SK-N-SH (cell line): ENCODE results near the gene C18orf54. TPM values are rescaled to one million over a fixed set of nuclear protein-coding genes. Genes with fewer than 3 reads are reported as not detected.
"Not testable (repeated sequence)": the region's sequence is repeated elsewhere in the genome, so short reads cannot be mapped to it uniquely, and the experiment has no call there.

ENCODE experiments used
- CTCF ChIA-PET: fragments of 300-600, 350-600 bp; formaldehyde crosslinking; extraction: SDS; loops from one replicate; lab custom pipeline; 2021; lab: Yijun Ruan, JAX
- POLR2A ChIA-PET: fragments of 350-600 bp; sonication (Branson Sonifier 250); formaldehyde crosslinking; extraction: SDS; loops from one replicate; lab custom pipeline; 2020; ENCODE audit warnings: antibody characterized with exemption, inconsistent platforms; lab: Yijun Ruan, JAX
- DNase-seq: peaks from one replicate; pipeline ENCODE4 v3.0.0; 2012
- H2AFZ ChIP-seq: fragments of 200-600 bp; sonication (generic); 2 replicates; pipeline ENCODE4 v1.8.1; 2016; ENCODE audit warnings: antibody characterized with exemption, mild to moderate bottlenecking, low read depth
- H3F3A ChIP-seq: fragments of 200-600 bp; sonication (generic); replicated peaks from 2 replicates; pipeline ENCODE3; 2016; ENCODE audit warnings: antibody characterized with exemption, mild to moderate bottlenecking; ENCODE audit not compliant: insufficient read depth
- H3K27ac ChIP-seq, 2 experiments: fragments of 200-500 bp in 1 of 2; fragments of 200-600 bp in 1 of 2; sonication (Bioruptor generic) in 1 of 2; sonication (generic), shearing (Covaris generic) in 1 of 2; 2 replicates each; pipeline versions ENCODE4 v1.5.1 to v1.6.1; 2014 to 2016; ENCODE audit warnings: low read depth in 2 of 2, inconsistent platforms in 1 of 2, low read length in 1 of 2, mild to moderate bottlenecking in 1 of 2, mixed read lengths in 1 of 2
- H3K27me3 ChIP-seq: fragments of 200-600 bp; sonication (generic), shearing (Covaris generic); 2 replicates; pipeline ENCODE4 v1.6.1; 2016; ENCODE audit warnings: mixed run types; ENCODE audit not compliant: insufficient read depth
- H3K36me3 ChIP-seq, 2 experiments: fragments of 200-500 bp in 1 of 2; fragments of 200-600 bp in 1 of 2; sonication (Bioruptor generic) in 1 of 2; sonication (generic) in 1 of 2; replicated peaks in 1 of 2; 2 replicates each; pipeline versions ENCODE3 to v1.5.1; 2014 to 2016; ENCODE audit warnings: low read length in 1 of 2, mild to moderate bottlenecking in 1 of 2; ENCODE audit not compliant: insufficient read depth in 2 of 2, control insufficient read depth in 1 of 2
- H3K4me1 ChIP-seq, 2 experiments: fragments of 200-500 bp in 1 of 2; fragments of 200-600 bp in 1 of 2; sonication (Bioruptor generic) in 1 of 2; sonication (generic), shearing (Covaris generic) in 1 of 2; 2 replicates each; pipeline versions ENCODE4 v1.5.1 to v1.6.1; 2014 to 2016; ENCODE audit warnings: low read depth in 1 of 2, low read length in 1 of 2, mixed run types in 1 of 2; ENCODE audit not compliant: insufficient read depth in 2 of 2, control insufficient read depth in 1 of 2
- H3K4me2 ChIP-seq: fragments of 200-600 bp; sonication (generic), shearing (Covaris generic); 2 replicates; pipeline ENCODE4 v1.6.1; 2017; ENCODE audit warnings: mixed run types
- H3K4me3 ChIP-seq, 2 experiments: fragments of 200-500 bp in 1 of 2; fragments of 200-600 bp in 1 of 2; sonication (Bioruptor generic) in 1 of 2; sonication (generic), shearing (Covaris generic) in 1 of 2; 2 replicates each; pipeline versions ENCODE4 v1.5.1 to v1.8.1; 2014 to 2016; ENCODE audit warnings: low read depth in 2 of 2, inconsistent platforms in 1 of 2, low read length in 1 of 2, mild to moderate bottlenecking in 1 of 2, mixed read lengths in 1 of 2, moderate library complexity in 1 of 2
- H3K79me2 ChIP-seq: fragments of 200-600 bp; sonication (generic); 2 replicates; pipeline ENCODE4 v1.8.1; 2017; ENCODE audit warnings: mild to moderate bottlenecking; ENCODE audit not compliant: insufficient read depth
- H3K9ac ChIP-seq: fragments of 200-600 bp; sonication (generic); 2 replicates; pipeline ENCODE4 v1.6.1; 2017; ENCODE audit warnings: mixed run types
- H3K9me2 ChIP-seq: fragments of 200-600 bp; sonication (generic); 2 replicates; pipeline ENCODE4 v1.6.1; 2017; ENCODE audit warnings: mixed run types
- H3K9me3 ChIP-seq: fragments of 200-600 bp; sonication (generic); 2 replicates; pipeline ENCODE4 v1.6.1; 2017; ENCODE audit warnings: mixed run types, mild to moderate bottlenecking, moderate library complexity
- H4K20me1 ChIP-seq: fragments of 200-600 bp; sonication (generic); 2 replicates; pipeline ENCODE4 v1.6.1; 2017; ENCODE audit warnings: mild to moderate bottlenecking, mixed run types; ENCODE audit not compliant: insufficient read depth
- EZH2phosphoT487 ChIP-seq: fragments of 200-600 bp; sonication (generic); IDR thresholded peaks from 2 replicates; pipeline ENCODE4 v1.6.1; 2017; ENCODE audit warnings: low read depth, mixed run types, mild to moderate bottlenecking, antibody characterized with exemption, moderate library complexity, borderline replicate concordance
- GABPA ChIP-seq: IDR thresholded peaks from 2 replicates; pipeline ENCODE4 v1.4.0; 2012; ENCODE audit warnings: low read depth, mild to moderate bottlenecking
- GATA2 ChIP-seq: sonication (generic); formaldehyde crosslinking; IDR thresholded peaks from 2 replicates; pipeline ENCODE4 v1.5.0; 2020; ENCODE audit warnings: mild to moderate bottlenecking, missing genetic modification reagents
- NRF1 ChIP-seq: IDR thresholded peaks from 2 replicates; pipeline ENCODE4 v1.6.1; 2012; ENCODE audit warnings: low read depth, mild to moderate bottlenecking, low read length
- PBX3 ChIP-seq: IDR thresholded peaks from 2 replicates; pipeline ENCODE4; 2012
- RFX5 ChIP-seq: IDR thresholded peaks from 2 replicates; pipeline ENCODE4 v1.6.1; 2012; ENCODE audit warnings: mild to moderate bottlenecking, improper control_type of control experiment, low read length
- SIN3A ChIP-seq: IDR thresholded peaks from 2 replicates; pipeline ENCODE4 v1.6.1; 2012; ENCODE audit warnings: low read depth, mild to moderate bottlenecking, low read length, moderate library complexity, borderline replicate concordance
- TAF1 ChIP-seq: IDR thresholded peaks from 2 replicates; pipeline ENCODE4 v1.6.1; 2012; ENCODE audit warnings: low read depth, mild to moderate bottlenecking, low read length, moderate library complexity, borderline replicate concordance
- TEAD4 ChIP-seq: IDR thresholded peaks from 2 replicates; pipeline ENCODE4 v1.4.0; 2012; ENCODE audit warnings: mild to moderate bottlenecking, borderline replicate concordance; ENCODE audit not compliant: insufficient read depth
- USF1 ChIP-seq: IDR thresholded peaks from 2 replicates; pipeline ENCODE4 v1.4.0; 2012; ENCODE audit warnings: low read depth, borderline replicate concordance
- YY1 ChIP-seq: IDR thresholded peaks from 2 replicates; pipeline ENCODE4 v1.4.0; 2012; ENCODE audit warnings: low read depth, mild to moderate bottlenecking
- WGBS: methylation state at CpG from one replicate; pipeline ENCODE4 v1.1.6; 2017; ENCODE audit warnings: low lambda C conversion rate; 5-methylcytosine and 5-hydroxymethylcytosine counted together
- polyA plus RNA-seq, 3 experiments: library from polyadenylated mRNA; depleted of rRNA; stranded (reverse); fragments of >200 nt; gene quantifications; 2 replicates each; pipeline ENCODE4 v1.2.3, GENCODE V29; 2012
- TF ChIP-seq, protein P1 (sequence below): IDR thresholded peaks from 2 replicates; pipeline ENCODE4 v1.4.0; 2012; ENCODE audit warnings: low read depth

C18orf54 gene
- polyA plus RNA-seq, 1 of the 3 experiments (the other 2 are of a cell fraction), result 0.76 TPM

DNA sequence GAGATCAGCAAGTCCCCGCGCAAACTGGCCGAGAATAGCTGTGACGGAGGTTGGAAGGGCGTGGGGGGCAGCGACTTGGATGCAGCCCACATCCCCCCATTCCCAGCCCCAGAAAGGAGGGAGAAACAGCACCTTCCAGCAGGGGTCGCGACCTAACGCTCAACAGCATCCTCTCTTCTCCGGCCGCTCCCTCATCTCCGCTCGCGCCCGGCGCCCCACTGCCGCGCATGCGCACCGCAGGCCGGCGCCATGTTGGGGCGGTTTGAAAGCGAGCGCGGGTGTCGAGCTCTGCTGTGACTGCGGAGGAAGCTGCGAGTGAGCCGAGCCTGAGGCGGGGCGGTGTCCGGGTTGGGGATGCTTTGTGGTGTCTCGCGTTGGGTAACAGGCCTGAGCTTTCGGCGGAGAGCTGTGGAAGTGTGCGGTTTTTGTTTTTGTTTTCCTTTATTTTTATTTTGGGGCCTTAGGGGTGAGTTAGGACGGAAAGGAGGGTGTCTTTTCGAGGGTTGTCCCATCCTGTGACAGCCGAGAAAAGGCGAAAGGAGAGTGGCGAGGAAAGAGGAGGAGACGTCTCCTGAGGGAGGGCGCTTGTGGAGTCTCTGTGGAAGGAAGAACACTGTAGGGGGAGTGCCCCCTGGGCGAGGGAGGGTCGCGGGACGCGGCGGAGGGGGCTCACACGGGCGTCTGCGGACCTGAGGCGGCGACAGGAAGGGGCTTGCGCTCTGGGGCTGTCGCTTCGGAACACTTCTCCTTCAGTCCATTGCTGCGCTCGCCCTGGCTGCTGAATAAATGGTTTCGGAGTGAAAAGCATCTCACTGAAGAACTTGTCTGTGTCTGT lies at the start of gene C18orf54, which contains the start of gene STARD6 (continued):
- TF ChIP-seq RFX5 (no peak), SIN3A (peak; percentile 93), YY1 (peak; percentile 93), NRF1 (peak; percentile 95), PBX3 (0 out of 2 replicates have a peak, but pooled peaks have one; percentile 3), GABPA (0 out of 2 replicates have a peak, but pooled peaks have one; percentile 15), USF1 (no peak), TEAD4 (no peak), EZH2phosphoT487 (no peak)
- TF ChIP-seq, protein P1, sequence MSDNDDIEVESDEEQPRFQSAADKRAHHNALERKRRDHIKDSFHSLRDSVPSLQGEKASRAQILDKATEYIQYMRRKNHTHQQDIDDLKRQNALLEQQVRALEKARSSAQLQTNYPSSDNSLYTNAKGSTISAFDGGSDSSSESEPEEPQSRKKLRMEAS, result peak; percentile 60; the same call in 1 of the 2 replicates

DNA sequence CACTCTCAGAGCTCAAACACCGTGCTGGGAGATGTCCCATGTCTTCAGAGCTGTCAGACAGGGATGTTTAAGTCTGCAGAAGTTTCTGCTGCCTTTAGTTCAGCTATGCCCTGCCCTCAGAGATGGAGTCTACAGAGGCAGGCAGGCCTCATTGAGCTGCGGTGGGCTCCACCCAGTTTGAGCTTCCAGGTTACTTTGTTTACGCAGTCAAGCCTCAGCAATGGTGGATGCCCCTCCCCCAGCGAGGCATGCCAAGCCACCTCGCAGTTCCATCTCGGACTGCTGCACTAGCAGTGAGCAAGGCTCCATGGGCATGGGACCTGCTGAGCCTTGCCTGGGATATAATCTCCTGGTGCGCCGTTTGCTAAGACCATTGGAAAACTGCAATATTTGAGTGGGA lies 48.1 kb upstream of the C18orf54 start:
- H3K4me2 ChIP-seq, H4K20me1 ChIP-seq, DNase-seq, H3K9me2 ChIP-seq, H3K36me3 ChIP-seq, H3K4me1 ChIP-seq, H3K27ac ChIP-seq, POLR2A ChIA-PET, H3K4me3 ChIP-seq, H3K9me3 ChIP-seq, H2AFZ ChIP-seq, H3F3A ChIP-seq, H3K27me3 ChIP-seq, H3K79me2 ChIP-seq, H3K9ac ChIP-seq: not testable (repeated sequence)
- CTCF ChIA-PET, result interaction anchor here (1.1 kb wide), 1 partner anchor 10 kb away, joined by 4 read pairs; no protein-coding TSS in a partner anchor
- WGBS, result 70% methylated on average over 5 of the region's 8 CpGs

- H4K20me1 ChIP-seq, result no peaks in the 10 kb centered on the region
- ChIA-PET POLR2A (no interaction called here), CTCF (interaction anchor here (0.7 kb wide), 1 partner anchor 22 kb away, joined by 3 read pairs; no protein-coding TSS in a partner anchor)
- no peak overlapping the region for H3K27ac ChIP-seq
- H2AFZ ChIP-seq, result no peak overlapping the region
- H3K4me1 ChIP-seq, result no peaks in the 10 kb centered on the region
- no peak for DNase-seq
- no peaks in the 10 kb centered on the region for H3K27me3 ChIP-seq
- no peak overlapping the region for H3K4me2 ChIP-seq
- H3K36me3 ChIP-seq, result no peaks in the 10 kb centered on the region
- H3F3A ChIP-seq, result no peaks in the 10 kb centered on the region
- no peak for TF ChIP-seq TAF1
- no peak for TF ChIP-seq GATA2 (CRISPR knock-in tag)
- H3K9me3 ChIP-seq, result no peaks in the 10 kb centered on the region
- no peak overlapping the region for H3K9ac ChIP-seq
- H3K4me3 ChIP-seq, result no peak overlapping the region
- no peaks in the 10 kb centered on the region for H3K9me2 ChIP-seq
- H3K79me2 ChIP-seq, result no peaks in the 10 kb centered on the region
Measured at GRCh38 chr18:54316071-54316820, 41.5 kb upstream of the C18orf54 start.
